AG09309 (cell line): ENCODE measurements around the gene SEMA3B.
"Not testable (repeated sequence)": the region's sequence is repeated elsewhere in the genome, so short reads cannot be mapped to it uniquely, and the experiment has no call there.

Source experiments
- DNase-seq: peaks from one replicate; pipeline ENCODE4 v3.0.0-alpha.2; 2010; ENCODE audit warnings: low read depth
- H3K4me3 ChIP-seq: 2 replicates; pipeline ENCODE4 v1.5.1; 2011; ENCODE audit warnings: mild to moderate bottlenecking, low read depth, low read length, moderate library complexity; ENCODE audit not compliant: control insufficient read depth
- CTCF ChIP-seq: IDR thresholded peaks from 2 replicates; pipeline ENCODE4 v1.5.1; 2011; ENCODE audit warnings: mild to moderate bottlenecking, low read depth, low read length, inconsistent platforms; ENCODE audit not compliant: insufficient read depth, control insufficient read depth; ENCODE audit errors: missing control alignments

The SEMA3B gene

GRCh38 chr3:50258979-50259378 lies 10.0 kb upstream of the SEMA3B start:
- DNase-seq: no peak
- TF ChIP-seq CTCF: no peak
- no peak overlapping the region for H3K4me3 ChIP-seq

GRCh38 chr3:50259432-50260026 lies 9.4 kb upstream of the SEMA3B start:
- no peak for DNase-seq
- no peak overlapping the region for H3K4me3 ChIP-seq
- TF ChIP-seq CTCF: no peak

- H3K4me3 ChIP-seq: peak overlapping the region; percentile 41
- no peak for DNase-seq
- peak; percentile 71 for TF ChIP-seq CTCF
These were observed 8.7 kb upstream of the SEMA3B start for GRCh38 chr3:50260027-50260941.

- no peak for DNase-seq
- H3K4me3 ChIP-seq: peak overlapping the region; percentile 41
- no peak for TF ChIP-seq CTCF
These were observed 8.0 kb upstream of the SEMA3B start for GRCh38 chr3:50260942-50261441.

GRCh38 chr3:50261505-50261904 lies 7.4 kb upstream of the SEMA3B start:
- DNase-seq: no peak
- no peak overlapping the region for H3K4me3 ChIP-seq
- TF ChIP-seq CTCF: no peak

- DNase-seq, H3K4me3 ChIP-seq: not testable (repeated sequence)
These were observed 6.7 kb upstream of the SEMA3B start for GRCh38 chr3:50262200-50262599.

GRCh38 chr3:50262778-50263177 lies 6.2 kb upstream of the SEMA3B start:
- DNase-seq: no peak
- no peak for TF ChIP-seq CTCF
- no peak overlapping the region for H3K4me3 ChIP-seq
